Measurements from ENCODE around the gene ZNF784.

DNA sequence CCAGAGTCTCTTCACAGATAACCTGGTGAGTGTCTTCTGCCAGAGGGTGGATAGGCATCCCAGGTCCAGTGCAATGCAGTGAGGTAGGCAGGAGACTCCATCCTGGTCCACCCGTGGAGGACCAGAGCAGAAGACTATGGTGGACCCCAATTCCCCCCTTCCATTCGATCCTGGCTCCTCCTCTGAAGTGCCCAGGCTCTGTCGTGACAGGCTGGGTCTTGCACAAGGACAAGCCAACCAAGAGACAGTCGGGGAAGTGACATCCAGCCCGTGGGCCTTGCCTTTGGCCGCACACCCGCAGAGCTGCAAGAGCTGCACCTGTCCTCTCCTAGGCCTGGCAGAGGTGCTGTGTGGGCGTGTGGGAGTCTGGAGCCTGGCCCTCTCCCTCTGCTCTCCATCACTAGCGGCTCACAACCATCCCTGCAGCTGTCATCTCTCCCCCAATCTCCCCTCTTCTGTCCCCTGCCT lies 3.1 kb downstream of the ZNF784 start:
- TF ChIP-seq, protein P1, sequence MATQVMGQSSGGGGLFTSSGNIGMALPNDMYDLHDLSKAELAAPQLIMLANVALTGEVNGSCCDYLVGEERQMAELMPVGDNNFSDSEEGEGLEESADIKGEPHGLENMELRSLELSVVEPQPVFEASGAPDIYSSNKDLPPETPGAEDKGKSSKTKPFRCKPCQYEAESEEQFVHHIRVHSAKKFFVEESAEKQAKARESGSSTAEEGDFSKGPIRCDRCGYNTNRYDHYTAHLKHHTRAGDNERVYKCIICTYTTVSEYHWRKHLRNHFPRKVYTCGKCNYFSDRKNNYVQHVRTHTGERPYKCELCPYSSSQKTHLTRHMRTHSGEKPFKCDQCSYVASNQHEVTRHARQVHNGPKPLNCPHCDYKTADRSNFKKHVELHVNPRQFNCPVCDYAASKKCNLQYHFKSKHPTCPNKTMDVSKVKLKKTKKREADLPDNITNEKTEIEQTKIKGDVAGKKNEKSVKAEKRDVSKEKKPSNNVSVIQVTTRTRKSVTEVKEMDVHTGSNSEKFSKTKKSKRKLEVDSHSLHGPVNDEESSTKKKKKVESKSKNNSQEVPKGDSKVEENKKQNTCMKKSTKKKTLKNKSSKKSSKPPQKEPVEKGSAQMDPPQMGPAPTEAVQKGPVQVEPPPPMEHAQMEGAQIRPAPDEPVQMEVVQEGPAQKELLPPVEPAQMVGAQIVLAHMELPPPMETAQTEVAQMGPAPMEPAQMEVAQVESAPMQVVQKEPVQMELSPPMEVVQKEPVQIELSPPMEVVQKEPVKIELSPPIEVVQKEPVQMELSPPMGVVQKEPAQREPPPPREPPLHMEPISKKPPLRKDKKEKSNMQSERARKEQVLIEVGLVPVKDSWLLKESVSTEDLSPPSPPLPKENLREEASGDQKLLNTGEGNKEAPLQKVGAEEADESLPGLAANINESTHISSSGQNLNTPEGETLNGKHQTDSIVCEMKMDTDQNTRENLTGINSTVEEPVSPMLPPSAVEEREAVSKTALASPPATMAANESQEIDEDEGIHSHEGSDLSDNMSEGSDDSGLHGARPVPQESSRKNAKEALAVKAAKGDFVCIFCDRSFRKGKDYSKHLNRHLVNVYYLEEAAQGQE (IDR thresholded peaks at IDR 0.05; ENCODE audit: insufficient read depth in 1 of 2, low read depth in 2 of 2, low read length in 2 of 2) = no peak
- TF ChIP-seq TAF1 (IDR thresholded peaks at IDR 0.05; ENCODE audit: borderline replicate concordance, insufficient read depth, low read length) (no peak), POLR2AphosphoS5 (IDR thresholded peaks at IDR 0.05; ENCODE audit: low read depth, low read length) (no peak)

Measured in PFSK-1 (cell line).